ENCODE measurements around the gene GLDC. TPM values are rescaled to one million over a fixed set of nuclear protein-coding genes. Genes with fewer than 3 reads are reported as not detected.

The GLDC gene
- total RNA-seq, 1 experiment from 2014 or later, result 66.8 TPM

DNA sequence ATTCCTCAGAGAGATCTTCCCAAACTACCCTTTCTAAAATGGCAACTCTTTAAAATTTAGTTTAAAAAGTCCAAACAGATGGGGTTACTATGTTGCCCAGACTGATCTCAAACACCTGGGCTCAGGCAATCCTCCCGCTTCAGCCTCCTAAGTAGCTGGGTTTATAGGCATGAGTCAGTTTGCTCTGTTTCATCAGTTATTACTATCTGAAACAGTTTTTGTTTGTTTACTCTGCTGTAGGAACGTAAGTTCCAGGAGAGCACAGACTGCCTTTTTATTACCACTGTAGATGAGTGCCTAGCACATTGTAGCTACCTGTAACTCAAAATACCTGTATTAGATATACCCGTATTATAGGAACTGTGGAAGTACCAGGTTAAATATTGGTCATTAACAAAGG is 143.1 kb downstream of the GLDC start:
- Histone ChIP-seq H3K27me3 (ENCODE audit: control insufficient read depth, insufficient read depth, low read length) (no peaks in the 10 kb centered on the region), H3K4me3 (ENCODE audit: insufficient read depth, low read depth, low read length) (no peak overlapping the region), H3K36me3 (replicated peaks; ENCODE audit: control insufficient read depth, insufficient read depth, low read length) (peaks cover 7% of the 10 kb centered on the region)
- DNase-seq, result no peak

DNA sequence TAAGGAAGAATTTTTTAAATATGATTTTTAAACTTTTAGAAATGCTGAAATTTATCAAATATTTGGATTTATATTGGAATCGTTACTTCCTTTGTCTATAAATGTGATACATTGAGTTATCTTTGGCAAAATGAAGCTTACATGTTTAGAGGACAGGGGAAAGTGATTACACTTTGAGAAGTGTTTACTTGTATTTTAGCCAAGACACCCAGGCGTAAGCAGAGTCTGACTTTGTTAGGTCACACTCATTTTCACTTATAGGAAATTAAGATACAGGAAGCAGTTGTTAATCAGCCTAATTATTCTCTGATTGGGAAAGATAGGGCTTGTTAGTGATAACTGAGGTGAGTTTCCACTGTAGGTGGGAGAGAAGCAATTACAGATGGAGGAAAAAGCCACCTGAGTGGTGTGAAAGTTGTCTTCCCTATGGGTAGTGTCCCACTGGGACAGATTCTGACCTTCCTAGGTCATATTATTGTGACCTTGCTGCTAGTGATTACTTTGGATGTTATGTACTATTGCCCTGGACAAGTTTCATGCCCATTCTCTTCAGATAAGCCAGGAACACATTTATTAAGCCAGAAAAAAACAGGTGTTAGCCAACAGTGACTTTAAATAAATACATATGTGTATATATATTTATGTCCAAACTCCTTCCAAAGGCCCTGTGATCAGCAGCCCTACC is 143.9 kb downstream of the GLDC start:
- no peaks in the 10 kb centered on the region for H3K27me3 ChIP-seq (ENCODE audit: control insufficient read depth, insufficient read depth, low read length)
- no peak for DNase-seq
- H3K36me3 ChIP-seq (replicated peaks; ENCODE audit: control insufficient read depth, insufficient read depth, low read length), result peaks cover 9% of the 10 kb centered on the region
- H3K4me3 ChIP-seq (ENCODE audit: insufficient read depth, low read depth, low read length), result no peak overlapping the region

DNA sequence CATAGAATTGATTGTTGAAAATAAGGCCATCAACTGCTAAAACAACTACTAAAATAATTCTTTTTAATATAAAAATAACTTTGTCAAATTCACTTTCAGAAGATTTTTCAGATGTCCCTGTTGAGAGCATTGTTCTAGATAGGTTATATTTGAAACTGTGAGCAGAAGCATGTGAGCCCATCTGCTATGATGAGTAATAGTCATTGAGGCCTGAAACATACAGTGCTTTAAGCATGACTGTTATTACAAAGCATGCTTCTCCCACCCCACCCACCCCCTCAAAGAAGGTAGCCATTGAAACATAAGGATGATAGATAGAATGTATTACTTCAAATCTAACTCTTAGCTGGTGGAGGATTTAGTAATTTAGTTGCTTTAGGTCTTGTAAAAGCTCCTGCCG is 146.5 kb downstream of the GLDC start:
- H3K4me3 ChIP-seq (ENCODE audit: insufficient read depth, low read depth, low read length), result no peak overlapping the region
- H3K27me3 ChIP-seq (ENCODE audit: control insufficient read depth, insufficient read depth, low read length), result no peaks in the 10 kb centered on the region
- peaks cover 9% of the 10 kb centered on the region for H3K36me3 ChIP-seq (replicated peaks; ENCODE audit: control insufficient read depth, insufficient read depth, low read length)
- no peak for DNase-seq

DNA sequence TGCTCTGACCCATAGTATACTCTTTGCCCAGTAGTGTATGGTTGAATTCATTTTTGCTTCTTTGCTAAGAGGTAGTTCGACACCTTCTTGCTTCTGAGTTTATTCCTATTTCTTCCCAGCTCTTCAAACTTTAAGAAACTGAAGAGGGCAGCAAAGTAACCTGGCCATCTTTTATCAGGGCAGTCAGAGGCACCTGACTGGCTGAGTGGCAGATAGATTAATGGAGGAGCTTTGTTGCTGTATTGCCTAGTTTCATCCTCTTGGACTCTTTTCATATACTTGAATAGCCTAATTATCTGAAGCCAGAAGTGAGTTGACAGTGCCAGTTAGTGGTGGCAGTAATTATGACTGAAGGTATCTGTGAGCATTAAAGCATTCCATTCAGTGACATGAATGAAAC is 150.1 kb downstream of the GLDC start:
- peaks cover 6% of the 10 kb centered on the region for H3K36me3 ChIP-seq (replicated peaks; ENCODE audit: control insufficient read depth, insufficient read depth, low read length)
- DNase-seq, result no peak
- H3K4me3 ChIP-seq (ENCODE audit: insufficient read depth, low read depth, low read length), result no peak overlapping the region

DNA sequence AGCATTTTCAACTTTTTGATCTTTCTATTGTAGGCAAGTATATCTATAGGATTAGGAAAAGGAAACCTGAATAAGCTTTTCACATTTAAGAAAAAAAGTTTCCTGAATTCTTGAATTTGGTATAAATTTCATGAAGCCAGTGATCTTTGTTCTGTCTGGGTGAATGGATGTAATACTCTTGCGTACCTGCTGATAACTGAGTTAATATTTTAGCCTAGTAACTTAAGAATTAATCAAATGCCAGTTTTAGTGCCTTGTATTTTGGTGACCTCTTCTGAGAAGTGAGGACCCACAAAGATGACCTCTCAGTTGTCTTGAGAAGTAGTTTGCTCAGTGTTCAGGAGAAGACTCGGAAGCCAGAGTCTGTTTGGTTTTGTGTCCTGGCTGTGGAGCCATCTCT is 154.7 kb downstream of the GLDC start:
- Histone ChIP-seq H3K27me3 (ENCODE audit: control insufficient read depth, insufficient read depth, low read length) (no peaks in the 10 kb centered on the region), H3K36me3 (replicated peaks; ENCODE audit: control insufficient read depth, insufficient read depth, low read length) (no peaks in the 10 kb centered on the region; the same call in 1 of the 2 replicates), H3K4me3 (ENCODE audit: insufficient read depth, low read depth, low read length) (no peak overlapping the region)
- DNase-seq, result no peak

More for the DNA sequence above, 150.1 kb downstream of the GLDC start:
- H3K27me3 ChIP-seq (ENCODE audit: control insufficient read depth, insufficient read depth, low read length), result no peaks in the 10 kb centered on the region

DNA sequence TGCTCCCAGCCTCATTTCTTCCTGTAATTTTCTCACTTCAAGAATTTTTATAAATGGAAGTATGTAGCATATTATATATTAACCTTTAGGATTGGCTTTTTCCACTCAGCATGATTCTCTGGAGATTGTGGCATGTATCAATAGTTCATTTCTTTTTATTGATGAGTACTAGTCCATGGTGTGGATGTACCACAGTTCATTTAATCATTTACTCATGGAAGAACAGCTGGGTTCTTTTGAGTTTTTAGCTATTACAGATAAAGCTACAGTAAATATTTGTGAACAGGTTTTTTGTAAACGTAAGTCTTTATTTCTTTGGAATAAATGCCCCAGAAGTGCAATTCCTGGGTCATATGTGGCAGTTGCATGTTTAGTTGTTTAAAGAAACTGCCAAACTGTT is 156.4 kb downstream of the GLDC start:
- H3K27me3 ChIP-seq (ENCODE audit: control insufficient read depth, insufficient read depth, low read length), result no peaks in the 10 kb centered on the region
- no peak overlapping the region for H3K4me3 ChIP-seq (ENCODE audit: insufficient read depth, low read depth, low read length)
- no peaks in the 10 kb centered on the region; the same call in 1 of the 2 replicates for H3K36me3 ChIP-seq (replicated peaks; ENCODE audit: control insufficient read depth, insufficient read depth, low read length)
- no peak for DNase-seq

DNA sequence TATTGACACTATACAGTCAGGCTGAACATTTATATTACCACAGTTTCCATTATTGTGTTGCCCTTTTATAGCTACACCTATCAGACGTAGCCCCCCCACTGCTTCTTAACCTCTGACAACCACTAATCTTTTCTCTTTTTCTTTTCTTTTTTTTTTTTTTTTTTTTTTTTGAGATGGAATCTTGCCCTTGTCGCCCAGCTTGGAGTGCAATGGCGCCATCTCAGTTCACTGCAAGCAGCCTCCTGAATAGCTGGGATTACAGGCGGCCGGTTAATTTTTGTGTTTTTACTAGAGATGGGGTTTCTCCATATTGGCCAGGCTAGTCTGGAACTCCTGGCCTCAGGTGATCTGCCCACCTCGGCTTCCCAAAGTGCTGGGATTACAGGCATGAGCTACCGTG is 157.1 kb downstream of the GLDC start:
- no peaks in the 10 kb centered on the region; the same call in 1 of the 2 replicates for H3K36me3 ChIP-seq (replicated peaks; ENCODE audit: control insufficient read depth, insufficient read depth, low read length)
- H3K27me3 ChIP-seq (ENCODE audit: control insufficient read depth, insufficient read depth, low read length), result no peaks in the 10 kb centered on the region
- DNase-seq, result no peak
- no peak overlapping the region for H3K4me3 ChIP-seq (ENCODE audit: insufficient read depth, low read depth, low read length)

DNA sequence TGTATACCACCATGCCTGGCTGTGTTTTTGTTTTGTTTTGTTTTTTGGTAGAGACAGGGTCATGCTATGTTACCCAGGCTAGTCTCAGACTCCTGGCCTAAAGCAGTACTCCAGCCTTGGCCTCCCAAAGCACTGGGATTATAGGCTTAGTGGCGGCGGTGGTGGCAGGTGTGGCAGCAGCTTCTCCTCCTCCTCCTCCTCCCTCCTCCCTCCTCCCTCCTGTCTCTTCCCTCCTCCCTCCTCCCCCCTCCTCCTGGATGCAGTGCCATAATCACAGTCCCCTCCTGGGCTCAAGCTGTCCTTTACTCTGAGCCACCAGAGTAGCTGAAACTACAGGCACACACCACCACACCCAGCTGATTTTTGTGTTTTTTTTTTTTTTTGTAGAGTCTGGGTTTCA is 161.3 kb downstream of the GLDC start:
- Histone ChIP-seq H3K4me3 (ENCODE audit: insufficient read depth, low read depth, low read length) (no peak overlapping the region), H3K36me3 (replicated peaks; ENCODE audit: control insufficient read depth, insufficient read depth, low read length) (peaks cover 4% of the 10 kb centered on the region), H3K27me3 (ENCODE audit: control insufficient read depth, insufficient read depth, low read length) (no peaks in the 10 kb centered on the region)
- DNase-seq, result no peak

Other genes starting within 250 kb of the GLDC start
- 47.0 and 57.9 TPM in 2 replicates for gene UHRF2, start 232.5 kb downstream of the GLDC start, total RNA-seq (2014; rRNA removed; shearing (Covaris generic))
- 20.9 and 29.0 TPM in 2 replicates for gene KDM4C, start 112.2 kb upstream of the GLDC start, total RNA-seq (2014; rRNA removed; shearing (Covaris generic))